Stimulated activated CD4-positive, alpha-beta T cell treated with anti-CD3 and anti-CD28 coated beads, Interleukin-4, amount 100 ng/mL, for 4 hours (primary cell): ENCODE data around the gene SEC61A1.

Experiments used
- DNase-seq, 2 experiments: peaks; one replicate each; pipeline ENCODE4 v3.0.0-alpha.2; 2020

Gene SEC61A1

DNA sequence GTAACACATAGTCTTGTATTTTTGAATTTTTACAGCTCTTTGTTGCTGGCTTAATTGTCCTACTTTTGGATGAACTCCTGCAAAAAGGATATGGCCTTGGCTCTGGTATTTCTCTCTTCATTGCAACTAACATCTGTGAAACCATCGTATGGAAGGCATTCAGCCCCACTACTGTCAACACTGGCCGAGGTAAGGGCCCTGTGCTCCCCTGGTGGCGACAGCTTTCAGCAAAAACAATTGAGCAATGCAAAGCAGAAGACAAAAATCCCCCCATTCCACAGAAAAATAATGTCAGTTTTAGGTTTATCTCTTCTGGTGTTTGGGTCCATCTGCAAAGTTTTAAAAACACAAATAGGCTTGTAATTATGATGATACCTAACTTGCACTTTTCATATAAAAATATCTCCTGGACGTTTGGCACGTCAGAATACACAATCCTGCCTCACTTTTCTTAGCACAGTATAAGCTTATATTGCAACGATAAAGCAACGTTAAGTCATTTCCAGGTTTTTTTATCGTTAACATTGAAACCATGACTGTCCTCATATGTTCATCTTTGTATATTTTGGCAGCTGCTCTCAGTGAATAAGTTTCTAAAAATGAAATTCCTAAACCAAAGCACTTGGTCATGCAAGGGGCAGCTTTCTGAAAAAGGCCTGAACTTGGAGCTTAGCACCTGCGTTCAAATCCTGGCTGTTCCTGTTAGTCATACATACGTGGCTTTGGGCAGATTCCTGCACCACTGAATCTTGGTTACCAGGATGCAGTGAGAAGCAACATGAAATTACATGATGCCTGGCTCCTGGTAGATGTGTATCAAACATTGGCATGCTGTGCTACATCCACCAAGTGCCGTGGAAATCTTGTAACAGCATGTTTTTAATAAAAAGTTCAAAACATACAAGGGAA, 8.5 kb downstream of the SEC61A1 start:
- DNase-seq, result no peak

DNA sequence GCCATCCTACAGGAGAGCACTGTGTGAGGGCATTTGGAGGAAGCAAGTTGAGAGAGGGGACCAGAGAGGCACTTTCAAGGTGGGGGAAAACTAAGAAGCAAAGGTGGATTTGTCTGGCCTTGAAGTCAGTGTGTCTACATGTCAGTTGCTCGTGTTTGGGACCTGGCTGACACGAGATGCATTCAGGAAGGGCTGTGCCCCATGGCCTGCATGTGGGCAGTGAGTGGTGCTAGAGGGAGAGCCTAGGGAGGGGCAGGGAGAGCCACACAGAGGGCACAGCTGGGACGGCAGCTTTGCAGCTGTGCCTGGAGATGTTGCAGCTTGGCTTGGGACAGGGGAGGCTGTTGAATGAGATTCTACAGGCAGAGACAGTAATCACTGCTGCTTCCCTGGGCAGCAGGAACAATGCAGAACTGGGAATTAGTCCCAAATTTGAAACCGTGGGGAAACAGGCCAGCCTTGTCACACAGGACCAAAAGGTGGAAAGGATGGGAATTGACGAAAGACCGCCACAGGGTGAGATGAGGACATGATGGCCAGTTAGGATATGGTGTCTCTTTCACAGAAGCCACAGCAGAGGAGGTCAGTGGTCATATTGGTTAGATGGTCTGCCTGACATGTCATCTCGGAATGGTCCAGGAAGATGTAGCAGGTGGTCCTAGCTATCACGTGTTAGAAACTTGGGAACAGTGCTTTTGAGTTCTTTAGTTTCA, 10.0 kb downstream of the SEC61A1 start:
- DNase-seq, result no peak

- no peak for DNase-seq
These were observed 11.6 kb downstream of the SEC61A1 start for GRCh38 chr3:128063865-128064264.

DNA sequence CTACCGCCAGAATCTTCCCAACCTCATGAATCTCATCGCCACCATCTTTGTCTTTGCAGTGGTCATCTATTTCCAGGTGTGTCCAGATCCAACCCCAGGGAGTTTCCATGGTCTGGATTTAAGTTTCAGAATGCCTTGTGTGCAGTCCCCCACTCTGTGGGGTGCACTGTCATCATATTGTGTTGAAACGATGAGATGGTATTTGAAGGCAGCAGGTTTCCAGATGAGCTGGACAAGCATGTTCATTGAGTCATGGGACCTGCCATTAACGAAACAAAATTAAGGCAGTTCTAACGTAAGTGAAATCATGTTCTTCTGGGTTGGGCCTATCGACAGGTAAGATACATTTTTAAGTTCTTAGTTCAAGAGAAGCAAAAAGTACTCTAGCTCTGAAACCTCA, 12.7 kb downstream of the SEC61A1 start:
- no peak for DNase-seq

- DNase-seq, result no peak
These were observed 13.9 kb downstream of the SEC61A1 start for GRCh38 chr3:128066114-128066513.

GRCh38 chr3:128066676-128067075, 14.4 kb downstream of the SEC61A1 start:
- no peak for DNase-seq

DNA sequence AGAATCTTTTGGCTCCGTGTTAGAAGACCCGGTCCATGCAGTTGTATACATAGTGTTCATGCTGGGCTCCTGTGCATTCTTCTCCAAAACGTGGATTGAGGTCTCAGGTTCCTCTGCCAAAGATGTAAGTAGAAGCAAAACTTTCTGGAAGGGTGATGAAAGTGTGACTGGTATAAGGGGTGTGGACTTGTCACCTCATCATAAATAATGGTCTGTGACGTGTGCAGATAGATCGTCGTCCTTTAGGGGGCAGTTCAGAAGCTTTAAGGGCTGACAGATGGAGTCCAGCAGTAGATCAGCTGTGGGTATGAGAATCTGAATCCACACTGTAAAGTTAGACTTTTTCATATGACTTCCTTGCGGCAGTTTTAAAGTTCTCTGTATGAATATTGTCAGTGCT, 15.3 kb downstream of the SEC61A1 start:
- DNase-seq, result no peak

- no peak for DNase-seq
These were observed 16.0 kb downstream of the SEC61A1 start for GRCh38 chr3:128068156-128068620.

DNA sequence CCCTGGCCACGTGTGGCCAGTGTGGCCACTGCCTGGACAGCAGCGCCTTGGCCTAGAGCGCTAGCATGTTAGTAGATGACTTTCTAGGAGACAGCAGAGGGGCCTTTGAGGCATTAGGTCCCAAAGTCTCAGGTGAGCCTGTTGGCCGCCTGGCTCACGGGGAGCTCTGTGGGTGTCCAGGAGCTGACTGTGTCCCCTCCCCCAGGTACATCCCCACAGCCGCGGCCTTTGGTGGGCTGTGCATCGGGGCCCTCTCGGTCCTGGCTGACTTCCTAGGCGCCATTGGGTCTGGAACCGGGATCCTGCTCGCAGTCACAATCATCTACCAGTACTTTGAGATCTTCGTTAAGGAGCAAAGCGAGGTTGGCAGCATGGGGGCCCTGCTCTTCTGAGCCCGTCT, 17.0 kb downstream of the SEC61A1 start:
- DNase-seq, result no peak

- no peak for DNase-seq
These were observed 18.8 kb downstream of the SEC61A1 start for GRCh38 chr3:128070898-128071591.

GRCh38 chr3:128071771-128072453, 19.7 kb downstream of the SEC61A1 start:
- DNase-seq, result no peak

- DNase-seq, result no peak
These were observed 20.4 kb downstream of the SEC61A1 start for GRCh38 chr3:128072454-128073184.

GRCh38 chr3:128073185-128073725, 21.0 kb downstream of the SEC61A1 start:
- DNase-seq, result no peak

DNA sequence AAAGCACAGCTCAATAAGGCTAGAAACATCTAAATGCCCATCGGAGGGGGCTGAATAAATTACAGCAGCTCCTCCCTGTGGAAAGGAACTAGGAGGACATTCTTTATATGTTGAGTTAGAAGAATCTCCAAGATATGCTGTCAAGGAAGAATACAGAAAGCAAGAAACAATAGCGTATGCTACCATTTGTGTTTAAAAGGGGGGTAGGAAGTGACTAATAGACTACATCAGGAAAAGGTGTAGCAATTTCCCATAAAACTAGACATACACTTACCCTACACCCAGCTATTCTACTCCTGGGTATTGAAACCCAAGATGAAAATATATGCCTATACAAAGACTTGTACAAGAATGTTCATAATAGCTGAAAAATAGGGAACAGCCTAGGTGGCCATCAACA, 21.6 kb downstream of the SEC61A1 start:
- no peak for DNase-seq

- no peak for DNase-seq
These were observed 22.7 kb downstream of the SEC61A1 start for GRCh38 chr3:128074851-128075521.

GRCh38 chr3:128075522-128076482, 23.6 kb downstream of the SEC61A1 start:
- peak; percentile 77 to 89 for DNase-seq

DNA sequence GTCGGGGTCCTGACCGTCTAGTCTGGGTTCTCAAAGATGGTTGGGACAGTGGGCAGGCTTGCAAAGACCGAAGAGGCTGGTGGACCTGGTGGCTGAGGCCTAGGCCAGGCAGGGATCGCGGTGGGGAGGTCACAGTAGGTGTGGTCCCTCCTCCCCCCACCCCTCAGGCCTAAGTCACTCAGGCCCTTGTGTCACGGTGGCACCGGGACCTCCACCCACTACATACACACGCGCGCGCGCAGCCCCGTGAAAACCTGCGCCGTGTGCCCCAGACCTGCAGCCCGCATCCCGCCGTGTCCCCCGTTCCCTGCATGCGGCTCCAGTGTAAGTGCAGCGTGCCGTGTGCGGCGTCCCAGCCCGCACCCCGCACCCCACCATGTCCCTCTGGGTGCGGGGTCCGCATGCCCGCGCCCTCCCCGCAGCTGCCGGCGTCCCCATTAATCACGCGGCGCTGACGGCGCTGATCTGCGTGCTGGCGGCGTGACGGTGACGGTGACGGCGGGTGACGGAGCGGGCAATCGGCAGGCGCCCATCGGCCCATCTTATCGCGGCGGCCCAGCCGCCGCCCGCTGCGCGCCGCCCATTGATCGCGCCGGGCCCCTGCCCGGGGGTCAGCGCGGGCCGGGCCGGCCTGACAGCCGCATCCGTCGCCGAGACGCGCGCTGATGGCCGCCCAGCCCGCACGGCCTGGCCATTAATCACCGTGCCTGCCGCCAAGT, 24.4 kb downstream of the SEC61A1 start:
- peak; percentile 39 to 42 for DNase-seq

GRCh38 chr3:128077202-128077624, 25.0 kb downstream of the SEC61A1 start:
- DNase-seq, result no peak

DNA sequence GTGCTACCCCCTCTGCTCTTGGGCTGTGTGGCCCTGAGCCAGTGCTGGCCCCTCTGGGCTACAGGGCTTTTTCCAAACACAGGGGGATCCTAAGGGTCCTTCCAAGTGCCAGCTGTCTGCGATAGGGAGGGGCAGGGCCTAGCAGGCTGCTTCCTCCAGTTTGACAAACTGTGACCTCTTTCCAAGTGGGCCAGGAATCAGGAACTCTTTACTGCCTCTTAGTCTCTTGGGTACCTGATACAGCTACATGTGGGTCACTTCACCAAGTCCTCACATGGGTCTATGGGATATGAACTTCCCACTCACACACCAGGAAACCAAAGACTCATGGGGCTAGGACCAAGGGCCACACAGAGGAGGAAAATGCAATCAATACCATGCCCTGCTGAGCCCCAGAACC, 25.4 kb downstream of the SEC61A1 start:
- no peak for DNase-seq
